ENCODE measurements around the gene PCDH9.

GRCh38 chr13:66805657-66806056 is 424.5 kb downstream of the PCDH9 start:
- TF ChIP-seq CTCF (IDR thresholded peaks at IDR 0.05): no peak
- TF ChIP-seq POLR2A (IDR thresholded peaks at IDR 0.05): no peak
- no peak for TF ChIP-seq POLR2AphosphoS5 (IDR thresholded peaks at IDR 0.05)
- no peak for TF ChIP-seq EP300 (IDR thresholded peaks at IDR 0.05)
